ENCODE results near the gene DSCAML1.

DSCAML1 gene, protein sequence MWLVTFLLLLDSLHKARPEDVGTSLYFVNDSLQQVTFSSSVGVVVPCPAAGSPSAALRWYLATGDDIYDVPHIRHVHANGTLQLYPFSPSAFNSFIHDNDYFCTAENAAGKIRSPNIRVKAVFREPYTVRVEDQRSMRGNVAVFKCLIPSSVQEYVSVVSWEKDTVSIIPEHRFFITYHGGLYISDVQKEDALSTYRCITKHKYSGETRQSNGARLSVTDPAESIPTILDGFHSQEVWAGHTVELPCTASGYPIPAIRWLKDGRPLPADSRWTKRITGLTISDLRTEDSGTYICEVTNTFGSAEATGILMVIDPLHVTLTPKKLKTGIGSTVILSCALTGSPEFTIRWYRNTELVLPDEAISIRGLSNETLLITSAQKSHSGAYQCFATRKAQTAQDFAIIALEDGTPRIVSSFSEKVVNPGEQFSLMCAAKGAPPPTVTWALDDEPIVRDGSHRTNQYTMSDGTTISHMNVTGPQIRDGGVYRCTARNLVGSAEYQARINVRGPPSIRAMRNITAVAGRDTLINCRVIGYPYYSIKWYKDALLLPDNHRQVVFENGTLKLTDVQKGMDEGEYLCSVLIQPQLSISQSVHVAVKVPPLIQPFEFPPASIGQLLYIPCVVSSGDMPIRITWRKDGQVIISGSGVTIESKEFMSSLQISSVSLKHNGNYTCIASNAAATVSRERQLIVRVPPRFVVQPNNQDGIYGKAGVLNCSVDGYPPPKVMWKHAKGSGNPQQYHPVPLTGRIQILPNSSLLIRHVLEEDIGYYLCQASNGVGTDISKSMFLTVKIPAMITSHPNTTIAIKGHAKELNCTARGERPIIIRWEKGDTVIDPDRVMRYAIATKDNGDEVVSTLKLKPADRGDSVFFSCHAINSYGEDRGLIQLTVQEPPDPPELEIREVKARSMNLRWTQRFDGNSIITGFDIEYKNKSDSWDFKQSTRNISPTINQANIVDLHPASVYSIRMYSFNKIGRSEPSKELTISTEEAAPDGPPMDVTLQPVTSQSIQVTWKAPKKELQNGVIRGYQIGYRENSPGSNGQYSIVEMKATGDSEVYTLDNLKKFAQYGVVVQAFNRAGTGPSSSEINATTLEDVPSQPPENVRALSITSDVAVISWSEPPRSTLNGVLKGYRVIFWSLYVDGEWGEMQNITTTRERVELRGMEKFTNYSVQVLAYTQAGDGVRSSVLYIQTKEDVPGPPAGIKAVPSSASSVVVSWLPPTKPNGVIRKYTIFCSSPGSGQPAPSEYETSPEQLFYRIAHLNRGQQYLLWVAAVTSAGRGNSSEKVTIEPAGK (N-terminal part only)

DNA sequence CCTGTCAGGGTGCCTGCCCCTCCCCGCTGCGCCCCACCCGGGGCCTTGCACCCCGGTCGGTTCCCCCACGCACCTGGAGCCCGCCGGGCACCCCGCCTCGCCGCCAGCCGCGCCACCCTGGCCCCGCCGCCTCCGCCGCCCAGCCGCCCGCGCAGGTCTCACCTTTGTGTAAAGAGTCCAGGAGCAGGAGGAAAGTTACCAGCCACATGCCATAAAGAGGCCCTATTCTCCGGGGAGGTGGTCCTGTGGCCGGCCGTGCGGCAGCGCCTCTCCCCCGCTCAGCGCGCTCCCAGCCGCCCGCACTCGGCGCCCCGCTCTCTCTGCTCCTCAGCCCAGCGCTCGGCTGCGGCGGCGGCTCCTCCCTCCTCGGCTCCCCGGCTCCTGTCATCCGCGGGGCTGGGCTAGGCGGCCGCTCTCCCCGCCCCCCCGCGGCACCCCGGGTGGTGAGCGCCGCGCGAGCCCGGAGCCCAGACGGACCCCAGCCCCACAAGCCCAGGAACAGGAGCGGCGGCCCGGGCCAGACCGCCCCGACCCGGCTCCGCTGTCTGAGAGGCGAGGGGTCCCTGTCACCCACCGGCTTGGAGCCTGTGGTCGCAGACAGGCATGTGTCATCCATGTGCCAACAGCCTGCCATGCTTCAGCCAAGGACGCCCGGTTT, at the start of gene DSCAML1:
DSCAML1 (minus strand) TSS at position 345 of the 658 bp plus-strand sequence; CDS start at position 208, 137 bp downstream.
- TF ChIP-seq BACH2 (CRISPR knock-in tag; IDR thresholded peaks at IDR 0.05; ENCODE audit: borderline replicate concordance) (no peak), ESRRG (CRISPR knock-in tag; IDR thresholded peaks at IDR 0.05) (no peak), OSR1 (CRISPR knock-in tag; IDR thresholded peaks at IDR 0.05) (no peak), GLIS3 (CRISPR knock-in tag; IDR thresholded peaks at IDR 0.05) (no peak), ZFP30 (CRISPR knock-in tag; IDR thresholded peaks at IDR 0.05) (no peak), RARB (CRISPR knock-in tag; IDR thresholded peaks at IDR 0.05) (no peak), PPARA (CRISPR knock-in tag; IDR thresholded peaks at IDR 0.05; ENCODE audit: borderline replicate concordance) (no peak), ZNF565 (CRISPR knock-in tag; conservative IDR thresholded peaks at IDR 0.05; ENCODE audit: low read depth) (no peak), TOX (CRISPR knock-in tag; IDR thresholded peaks at IDR 0.05; ENCODE audit: borderline replicate concordance) (no peak), ZFP3 (CRISPR knock-in tag; IDR thresholded peaks at IDR 0.05) (no peak), ZNF8 (CRISPR knock-in tag; IDR thresholded peaks at IDR 0.05) (no peak), ISL1 (CRISPR knock-in tag; IDR thresholded peaks at IDR 0.05) (no peak), ZC3H10 (CRISPR knock-in tag; IDR thresholded peaks at IDR 0.05) (no peak), ZNF70 (CRISPR knock-in tag; IDR thresholded peaks at IDR 0.05) (no peak)
- TF ChIP-seq, protein P1, sequence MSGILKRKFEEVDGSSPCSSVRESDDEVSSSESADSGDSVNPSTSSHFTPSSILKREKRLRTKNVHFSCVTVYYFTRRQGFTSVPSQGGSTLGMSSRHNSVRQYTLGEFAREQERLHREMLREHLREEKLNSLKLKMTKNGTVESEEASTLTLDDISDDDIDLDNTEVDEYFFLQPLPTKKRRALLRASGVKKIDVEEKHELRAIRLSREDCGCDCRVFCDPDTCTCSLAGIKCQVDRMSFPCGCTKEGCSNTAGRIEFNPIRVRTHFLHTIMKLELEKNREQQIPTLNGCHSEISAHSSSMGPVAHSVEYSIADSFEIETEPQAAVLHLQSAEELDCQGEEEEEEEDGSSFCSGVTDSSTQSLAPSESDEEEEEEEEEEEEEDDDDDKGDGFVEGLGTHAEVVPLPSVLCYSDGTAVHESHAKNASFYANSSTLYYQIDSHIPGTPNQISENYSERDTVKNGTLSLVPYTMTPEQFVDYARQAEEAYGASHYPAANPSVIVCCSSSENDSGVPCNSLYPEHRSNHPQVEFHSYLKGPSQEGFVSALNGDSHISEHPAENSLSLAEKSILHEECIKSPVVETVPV (CRISPR knock-in tag; IDR thresholded peaks at IDR 0.05), result no peak
- TF ChIP-seq, protein P2, sequence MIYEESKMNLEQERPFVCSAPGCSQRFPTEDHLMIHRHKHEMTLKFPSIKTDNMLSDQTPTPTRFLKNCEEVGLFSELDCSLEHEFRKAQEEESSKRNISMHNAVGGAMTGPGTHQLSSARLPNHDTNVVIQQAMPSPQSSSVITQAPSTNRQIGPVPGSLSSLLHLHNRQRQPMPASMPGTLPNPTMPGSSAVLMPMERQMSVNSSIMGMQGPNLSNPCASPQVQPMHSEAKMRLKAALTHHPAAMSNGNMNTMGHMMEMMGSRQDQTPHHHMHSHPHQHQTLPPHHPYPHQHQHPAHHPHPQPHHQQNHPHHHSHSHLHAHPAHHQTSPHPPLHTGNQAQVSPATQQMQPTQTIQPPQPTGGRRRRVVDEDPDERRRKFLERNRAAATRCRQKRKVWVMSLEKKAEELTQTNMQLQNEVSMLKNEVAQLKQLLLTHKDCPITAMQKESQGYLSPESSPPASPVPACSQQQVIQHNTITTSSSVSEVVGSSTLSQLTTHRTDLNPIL (CRISPR knock-in tag; IDR thresholded peaks at IDR 0.05; ENCODE audit: low read depth), result no peak
- TF ChIP-seq, protein P3, sequence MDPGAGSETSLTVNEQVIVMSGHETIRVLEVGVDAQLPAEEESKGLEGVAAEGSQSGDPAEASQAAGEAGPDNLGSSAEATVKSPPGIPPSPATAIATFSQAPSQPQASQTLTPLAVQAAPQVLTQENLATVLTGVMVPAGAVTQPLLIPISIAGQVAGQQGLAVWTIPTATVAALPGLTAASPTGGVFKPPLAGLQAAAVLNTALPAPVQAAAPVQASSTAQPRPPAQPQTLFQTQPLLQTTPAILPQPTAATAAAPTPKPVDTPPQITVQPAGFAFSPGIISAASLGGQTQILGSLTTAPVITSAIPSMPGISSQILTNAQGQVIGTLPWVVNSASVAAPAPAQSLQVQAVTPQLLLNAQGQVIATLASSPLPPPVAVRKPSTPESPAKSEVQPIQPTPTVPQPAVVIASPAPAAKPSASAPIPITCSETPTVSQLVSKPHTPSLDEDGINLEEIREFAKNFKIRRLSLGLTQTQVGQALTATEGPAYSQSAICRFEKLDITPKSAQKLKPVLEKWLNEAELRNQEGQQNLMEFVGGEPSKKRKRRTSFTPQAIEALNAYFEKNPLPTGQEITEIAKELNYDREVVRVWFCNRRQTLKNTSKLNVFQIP (CRISPR knock-in tag; IDR thresholded peaks at IDR 0.05; ENCODE audit: borderline replicate concordance, low read depth), result no peak
- no peak for ATAC-seq

DNA sequence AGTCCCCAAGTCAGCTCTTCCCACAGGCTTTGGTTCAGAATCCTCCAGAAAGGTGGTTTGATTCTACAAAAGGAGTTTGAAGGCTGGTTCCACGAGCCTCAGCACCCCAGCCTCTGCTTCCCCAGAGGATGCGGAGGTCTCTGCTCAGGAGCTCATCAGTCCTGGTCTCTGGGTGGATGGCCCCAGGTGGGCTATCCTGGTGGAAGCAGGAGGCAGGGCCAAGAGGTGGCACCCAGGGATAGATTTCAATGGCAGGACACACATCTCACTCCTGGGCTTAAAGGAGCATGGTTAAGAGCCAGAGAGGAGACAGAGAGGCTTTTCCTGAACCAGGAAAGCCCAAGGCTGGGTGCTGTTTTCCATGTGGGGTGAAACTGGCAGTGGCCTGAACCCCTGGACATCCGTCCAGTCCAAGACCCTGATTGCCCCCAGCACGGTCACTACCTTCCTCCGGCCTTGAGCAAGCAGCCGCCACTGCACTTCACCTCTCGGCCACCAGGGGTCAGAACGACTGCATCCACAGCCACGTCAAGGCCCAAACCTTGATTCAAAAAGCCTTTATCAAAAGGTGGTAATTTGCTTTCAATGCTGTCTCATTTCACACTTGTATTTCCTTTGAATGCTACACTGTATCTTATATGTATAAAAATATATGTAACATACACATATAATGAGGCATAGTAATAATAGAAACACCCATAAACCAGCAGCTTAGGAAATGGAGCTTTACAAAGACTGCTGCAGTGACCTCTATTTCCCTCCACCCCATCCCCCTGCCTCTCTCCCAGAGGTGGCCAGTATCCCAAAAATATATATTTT, 46.9 kb upstream of the DSCAML1 start:
- ATAC-seq, result peak; percentile 94
- TF ChIP-seq ARNTL (CRISPR knock-in tag; IDR thresholded peaks at IDR 0.05; ENCODE audit: borderline replicate concordance, low read depth) (no peak), ESRRG (CRISPR knock-in tag; IDR thresholded peaks at IDR 0.05) (no peak), ZNF70 (CRISPR knock-in tag; IDR thresholded peaks at IDR 0.05) (no peak), ZFP3 (CRISPR knock-in tag; IDR thresholded peaks at IDR 0.05) (no peak), GLIS3 (CRISPR knock-in tag; IDR thresholded peaks at IDR 0.05) (no peak), TCF4 (CRISPR knock-in tag; IDR thresholded peaks at IDR 0.05; ENCODE audit: borderline replicate concordance) (no peak)
- TF ChIP-seq, protein P2 (CRISPR knock-in tag; IDR thresholded peaks at IDR 0.05; ENCODE audit: low read depth), result no peak
- TF ChIP-seq, protein P4, sequence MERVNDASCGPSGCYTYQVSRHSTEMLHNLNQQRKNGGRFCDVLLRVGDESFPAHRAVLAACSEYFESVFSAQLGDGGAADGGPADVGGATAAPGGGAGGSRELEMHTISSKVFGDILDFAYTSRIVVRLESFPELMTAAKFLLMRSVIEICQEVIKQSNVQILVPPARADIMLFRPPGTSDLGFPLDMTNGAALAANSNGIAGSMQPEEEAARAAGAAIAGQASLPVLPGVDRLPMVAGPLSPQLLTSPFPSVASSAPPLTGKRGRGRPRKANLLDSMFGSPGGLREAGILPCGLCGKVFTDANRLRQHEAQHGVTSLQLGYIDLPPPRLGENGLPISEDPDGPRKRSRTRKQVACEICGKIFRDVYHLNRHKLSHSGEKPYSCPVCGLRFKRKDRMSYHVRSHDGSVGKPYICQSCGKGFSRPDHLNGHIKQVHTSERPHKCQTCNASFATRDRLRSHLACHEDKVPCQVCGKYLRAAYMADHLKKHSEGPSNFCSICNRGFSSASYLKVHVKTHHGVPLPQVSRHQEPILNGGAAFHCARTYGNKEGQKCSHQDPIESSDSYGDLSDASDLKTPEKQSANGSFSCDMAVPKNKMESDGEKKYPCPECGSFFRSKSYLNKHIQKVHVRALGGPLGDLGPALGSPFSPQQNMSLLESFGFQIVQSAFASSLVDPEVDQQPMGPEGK (CRISPR knock-in tag; IDR thresholded peaks at IDR 0.05; ENCODE audit: borderline replicate concordance), result no peak
- TF ChIP-seq, protein P5, sequence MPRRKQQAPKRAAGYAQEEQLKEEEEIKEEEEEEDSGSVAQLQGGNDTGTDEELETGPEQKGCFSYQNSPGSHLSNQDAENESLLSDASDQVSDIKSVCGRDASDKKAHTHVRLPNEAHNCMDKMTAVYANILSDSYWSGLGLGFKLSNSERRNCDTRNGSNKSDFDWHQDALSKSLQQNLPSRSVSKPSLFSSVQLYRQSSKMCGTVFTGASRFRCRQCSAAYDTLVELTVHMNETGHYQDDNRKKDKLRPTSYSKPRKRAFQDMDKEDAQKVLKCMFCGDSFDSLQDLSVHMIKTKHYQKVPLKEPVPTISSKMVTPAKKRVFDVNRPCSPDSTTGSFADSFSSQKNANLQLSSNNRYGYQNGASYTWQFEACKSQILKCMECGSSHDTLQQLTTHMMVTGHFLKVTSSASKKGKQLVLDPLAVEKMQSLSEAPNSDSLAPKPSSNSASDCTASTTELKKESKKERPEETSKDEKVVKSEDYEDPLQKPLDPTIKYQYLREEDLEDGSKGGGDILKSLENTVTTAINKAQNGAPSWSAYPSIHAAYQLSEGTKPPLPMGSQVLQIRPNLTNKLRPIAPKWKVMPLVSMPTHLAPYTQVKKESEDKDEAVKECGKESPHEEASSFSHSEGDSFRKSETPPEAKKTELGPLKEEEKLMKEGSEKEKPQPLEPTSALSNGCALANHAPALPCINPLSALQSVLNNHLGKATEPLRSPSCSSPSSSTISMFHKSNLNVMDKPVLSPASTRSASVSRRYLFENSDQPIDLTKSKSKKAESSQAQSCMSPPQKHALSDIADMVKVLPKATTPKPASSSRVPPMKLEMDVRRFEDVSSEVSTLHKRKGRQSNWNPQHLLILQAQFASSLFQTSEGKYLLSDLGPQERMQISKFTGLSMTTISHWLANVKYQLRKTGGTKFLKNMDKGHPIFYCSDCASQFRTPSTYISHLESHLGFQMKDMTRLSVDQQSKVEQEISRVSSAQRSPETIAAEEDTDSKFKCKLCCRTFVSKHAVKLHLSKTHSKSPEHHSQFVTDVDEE (CRISPR knock-in tag; IDR thresholded peaks at IDR 0.05), result no peak

Measured in SK-N-SH treated with all-trans-retinoic acid at 6 μM for 48 hours (cell line).